GM21423 (cell line): Measurements from ENCODE around the gene ZMAT2.
A peak's percentile ranks its signal among the peaks of the same experiment; 100 is the strongest.
"Not testable (repeated sequence)": the region's sequence is repeated elsewhere in the genome, so short reads cannot be mapped to it uniquely, and the experiment has no call there.

Experiments
- ATAC-seq: cut with Tn5 transposase; IDR thresholded peaks from one replicate; pipeline ENCODE4 v1.9.1; 2021; ENCODE audit warnings: mild to moderate bottlenecking, moderate library complexity; ENCODE audit not compliant: unreplicated experiment

ZMAT2 gene

GRCh38 chr5:140700177-140701144 lies at the start of gene ZMAT2:
ZMAT2 (plus strand) TSS chr5:140700447; CDS start chr5:140700461, 14 bp downstream.
- ATAC-seq = peak; percentile 97

GRCh38 chr5:140658870-140659269 lies 41.4 kb upstream of the ZMAT2 start:
- no peak for ATAC-seq

- ATAC-seq = not testable (repeated sequence)
Measured at GRCh38 chr5:140660371-140660770, 39.9 kb upstream of the ZMAT2 start.

GRCh38 chr5:140664030-140664358 lies 36.3 kb upstream of the ZMAT2 start:
- ATAC-seq = no peak

GRCh38 chr5:140664359-140665119 lies 35.7 kb upstream of the ZMAT2 start, which contains the start of gene WDR55:
WDR55 (plus strand) TSS chr5:140664904; CDS start chr5:140664913, 9 bp downstream.
- ATAC-seq = peak; percentile 96

GRCh38 chr5:140671035-140671434 lies 29.2 kb upstream of the ZMAT2 start:
- ATAC-seq = not testable (repeated sequence)

GRCh38 chr5:140671472-140672125 lies 28.6 kb upstream of the ZMAT2 start:
- no peak for ATAC-seq

GRCh38 chr5:140672455-140673186 lies 27.6 kb upstream of the ZMAT2 start:
- ATAC-seq = no peak

GRCh38 chr5:140673187-140673976 lies 26.9 kb upstream of the ZMAT2 start, which contains the start of gene DND1:
DND1 (minus strand) TSS chr5:140673576; CDS start chr5:140673542, 34 bp downstream.
- no peak for ATAC-seq

- ATAC-seq = no peak
Measured at GRCh38 chr5:140674211-140674610, 26.0 kb upstream of the ZMAT2 start.

GRCh38 chr5:140674629-140675028 lies 25.6 kb upstream of the ZMAT2 start:
- ATAC-seq = no peak

- ATAC-seq = no peak
Measured at GRCh38 chr5:140677947-140678346, 22.3 kb upstream of the ZMAT2 start.

- ATAC-seq = no peak
Measured at GRCh38 chr5:140678993-140679392, 21.3 kb upstream of the ZMAT2 start.

- no peak for ATAC-seq
Measured at GRCh38 chr5:140690376-140690932, 9.8 kb upstream of the ZMAT2 start.

- peak; percentile 98 for ATAC-seq
Measured at GRCh38 chr5:140690941-140691924, 9.0 kb upstream of the ZMAT2 start, which contains the start of the genes HARS1 and HARS2. HARS1 (minus strand) TSS chr5:140691370; CDS start chr5:140691304, 66 bp downstream. HARS2 (plus strand) TSS chr5:140691455; CDS start chr5:140691649, 194 bp downstream.

- ATAC-seq = no peak
Measured at GRCh38 chr5:140694276-140694675, 6.0 kb upstream of the ZMAT2 start.

- no peak for ATAC-seq
Measured at GRCh38 chr5:140696891-140697492, 3.3 kb upstream of the ZMAT2 start.
